ENCODE measurements around the gene RGS6. TPM values are rescaled to one million over a fixed set of nuclear protein-coding genes. Genes with fewer than 3 reads are reported as not detected.

Gene RGS6
- total RNA-seq, 1 experiment from 2014 or later = not detected

- ChIA-PET POLR2A (no interaction called here), CTCF (no interaction called here)
- peaks cover 30% of the 10 kb centered on the region for H3K27me3 Mint-ChIP-seq (ENCODE audit: insufficient read depth, unreplicated experiment)
- H3K36me3 Mint-ChIP-seq (ENCODE audit: insufficient read depth, unreplicated experiment) = no peaks in the 10 kb centered on the region
- no TSS peak for BruUV-seq (replicated peaks)
- intact Hi-C loops (cut with micrococcal nuclease) = no loop called here
- H3K9me3 Mint-ChIP-seq (ENCODE audit: unreplicated experiment) = no peaks in the 10 kb centered on the region
- no peak for TF ChIP-seq CTCF (IDR thresholded peaks at IDR 0.05; ENCODE audit: unreplicated experiment)
- no peak overlapping the region for H3K27ac Mint-ChIP-seq (ENCODE audit: low read depth, unreplicated experiment)
- H3K4me1 Mint-ChIP-seq (ENCODE audit: insufficient read depth, unreplicated experiment) = no peaks in the 10 kb centered on the region
- H3K4me3 Mint-ChIP-seq (ENCODE audit: unreplicated experiment) = no peak overlapping the region
- no peak for DNase-seq (ENCODE audit: unreplicated experiment)
Measured at GRCh38 chr14:71960494-71961353, 28.5 kb downstream of the RGS6 start.

- DNase-seq (ENCODE audit: unreplicated experiment) = no peak
- BruUV-seq (replicated peaks) = no TSS peak
- ChIA-PET CTCF (no interaction called here), POLR2A (interaction anchor here (0.6 kb wide), 1 partner anchor 279 kb away, joined by 3 read pairs; no protein-coding TSS in a partner anchor)
- Mint-ChIP-seq H3K27me3 (ENCODE audit: insufficient read depth, unreplicated experiment) (peaks cover 24% of the 10 kb centered on the region), H3K27ac (ENCODE audit: low read depth, unreplicated experiment) (no peak overlapping the region), H3K36me3 (ENCODE audit: insufficient read depth, unreplicated experiment) (no peaks in the 10 kb centered on the region), H3K4me3 (ENCODE audit: unreplicated experiment) (no peak overlapping the region), H3K9me3 (ENCODE audit: unreplicated experiment) (no peaks in the 10 kb centered on the region), H3K4me1 (ENCODE audit: insufficient read depth, unreplicated experiment) (no peaks in the 10 kb centered on the region)
- no peak for TF ChIP-seq CTCF (IDR thresholded peaks at IDR 0.05; ENCODE audit: unreplicated experiment)
- intact Hi-C loops (cut with micrococcal nuclease) = no loop called here
Measured at GRCh38 chr14:71961972-71962371, 29.7 kb downstream of the RGS6 start.

GRCh38 chr14:71964716-71965115, 32.5 kb downstream of the RGS6 start:
- TF ChIP-seq CTCF (IDR thresholded peaks at IDR 0.05; ENCODE audit: unreplicated experiment) = no peak
- Mint-ChIP-seq H3K9me3 (ENCODE audit: unreplicated experiment) (no peaks in the 10 kb centered on the region), H3K4me3 (ENCODE audit: unreplicated experiment) (no peak overlapping the region), H3K27ac (ENCODE audit: low read depth, unreplicated experiment) (no peak overlapping the region), H3K36me3 (ENCODE audit: insufficient read depth, unreplicated experiment) (no peaks in the 10 kb centered on the region), H3K27me3 (ENCODE audit: insufficient read depth, unreplicated experiment) (peaks cover 16% of the 10 kb centered on the region), H3K4me1 (ENCODE audit: insufficient read depth, unreplicated experiment) (no peaks in the 10 kb centered on the region)
- no TSS peak for BruUV-seq (replicated peaks)
- intact Hi-C loops (cut with micrococcal nuclease) = no loop called here
- POLR2A ChIA-PET = no interaction called here
- DNase-seq (ENCODE audit: unreplicated experiment) = no peak
- CTCF ChIA-PET = no interaction called here

GRCh38 chr14:71966528-71966927, 34.3 kb downstream of the RGS6 start:
- no TSS peak for BruUV-seq (replicated peaks)

More at GRCh38 chr14:71966528-71966927, 34.3 kb downstream of the RGS6 start:
- H3K4me1 Mint-ChIP-seq (ENCODE audit: insufficient read depth, unreplicated experiment) = no peaks in the 10 kb centered on the region
- H3K4me3 Mint-ChIP-seq (ENCODE audit: unreplicated experiment) = no peak overlapping the region
- peaks cover 16% of the 10 kb centered on the region for H3K27me3 Mint-ChIP-seq (ENCODE audit: insufficient read depth, unreplicated experiment)
- no peaks in the 10 kb centered on the region for H3K36me3 Mint-ChIP-seq (ENCODE audit: insufficient read depth, unreplicated experiment)
- TF ChIP-seq CTCF (IDR thresholded peaks at IDR 0.05; ENCODE audit: unreplicated experiment) = no peak
- no peak overlapping the region for H3K27ac Mint-ChIP-seq (ENCODE audit: low read depth, unreplicated experiment)
- POLR2A ChIA-PET = no interaction called here
- DNase-seq (ENCODE audit: unreplicated experiment) = no peak
- intact Hi-C loops (cut with micrococcal nuclease) = no loop called here
- CTCF ChIA-PET = no interaction called here
- no peaks in the 10 kb centered on the region for H3K9me3 Mint-ChIP-seq (ENCODE audit: unreplicated experiment)

Data from MCF 10A (cell line).